NCI-H460 (cell line): ENCODE measurements around the gene USP6. TPM values are rescaled to one million over a fixed set of nuclear protein-coding genes. Genes with fewer than 3 reads are reported as not detected.
"Not testable (repeated sequence)": the region's sequence is repeated elsewhere in the genome, so short reads cannot be mapped to it uniquely, and the experiment has no call there.

Experiments used
- DNase-seq: peaks from one replicate; pipeline ENCODE4 v3.0.0-alpha.2; 2016; ENCODE audit warnings: low read depth; ENCODE audit errors: extremely low read depth
- polyA plus RNA-seq: library from polyadenylated mRNA; depleted of rRNA; stranded (reverse); fragments of >200 nt; gene quantifications from 2 replicates; pipeline ENCODE4 v1.2.3, GENCODE V29; 2014; cell fraction: nucleus; rRNA removed
- total RNA-seq: library from RNA; depleted of rRNA; stranded (reverse); fragments of >200 nt; shearing (Covaris generic); gene quantifications from 2 replicates; pipeline ENCODE4 v1.2.3, GENCODE V29; 2014; rRNA removed

Gene USP6
- not detected in 2 replicates for total RNA-seq
- not detected in 2 replicates for polyA plus RNA-seq

- DNase-seq = no peak
These were observed at the start of gene USP6 for GRCh38 chr17:5115673-5116651. Gene USP6 (plus strand): TSS chr17:5116032. CDS start chr17:5130368, 14,336 bp downstream.

- DNase-seq = no peak
These were observed 47.6 kb upstream of the USP6 start for GRCh38 chr17:5068236-5068635.

- DNase-seq = no peak
These were observed 46.1 kb upstream of the USP6 start for GRCh38 chr17:5069724-5070123.

- DNase-seq = not testable (repeated sequence)
These were observed 40.4 kb upstream of the USP6 start for GRCh38 chr17:5075472-5075871.

GRCh38 chr17:5077275-5077674, 38.6 kb upstream of the USP6 start:
- DNase-seq = not testable (repeated sequence)

- DNase-seq = no peak
These were observed 38.1 kb upstream of the USP6 start for GRCh38 chr17:5077781-5078105.

GRCh38 chr17:5078106-5079028, 37.5 kb upstream of the USP6 start, which contains the start of gene ZFP3:
Gene ZFP3 (plus strand): TSS chr17:5078467. CDS start chr17:5091505, 13,038 bp downstream.
- no peak for DNase-seq

- DNase-seq = no peak
These were observed 35.2 kb upstream of the USP6 start for GRCh38 chr17:5080591-5080990.

- no peak for DNase-seq
These were observed 23.4 kb upstream of the USP6 start for GRCh38 chr17:5092218-5093010.

GRCh38 chr17:5096731-5097100, 19.1 kb upstream of the USP6 start:
- DNase-seq = no peak

- no peak for DNase-seq
These were observed 18.6 kb upstream of the USP6 start for GRCh38 chr17:5097101-5097834.

- no peak for DNase-seq
These were observed 16.6 kb upstream of the USP6 start for GRCh38 chr17:5099271-5099670.

- DNase-seq = no peak
These were observed 15.0 kb upstream of the USP6 start for GRCh38 chr17:5100832-5101231.

- DNase-seq = no peak
These were observed 5.0 kb upstream of the USP6 start for GRCh38 chr17:5110816-5111215.

- peak; percentile 90 for DNase-seq
These were observed 4.2 kb upstream of the USP6 start, which contains the start of gene ZNF232 for GRCh38 chr17:5111402-5112204. Gene ZNF232 (minus strand): TSS chr17:5111878. CDS start chr17:5111822, 56 bp downstream.

- DNase-seq = no peak
These were observed 2.4 kb downstream of the USP6 start for GRCh38 chr17:5118219-5118618.

GRCh38 chr17:5120036-5120435, 4.2 kb downstream of the USP6 start:
- DNase-seq = no peak

- DNase-seq = not testable (repeated sequence)
These were observed 4.8 kb downstream of the USP6 start for GRCh38 chr17:5120436-5121185.
